ENCODE measurements around the gene RBBP8NL. TPM values are rescaled to one million over a fixed set of nuclear protein-coding genes. Genes with fewer than 3 reads are reported as not detected.

The RBBP8NL gene
- total RNA-seq, 2 experiments from 2014 or later = not detected

GRCh38 chr20:62469352-62469751, 42.0 kb upstream of the RBBP8NL start:
- intact Hi-C loops (cut with micrococcal nuclease) = no loop called here
- Mint-ChIP-seq H3K27ac (no peak overlapping the region), H3K27me3 (ENCODE audit: low read depth) (peaks cover 19% of the 10 kb centered on the region), H3K4me3 (no peak overlapping the region), H3K36me3 (ENCODE audit: low read depth) (no peaks in the 10 kb centered on the region), H3K4me1 (ENCODE audit: low read depth) (no peaks in the 10 kb centered on the region), H3K9me3 (no peaks in the 10 kb centered on the region)
- no peak for DNase-seq
- CTCF ChIA-PET = no interaction called here

- Mint-ChIP-seq H3K36me3 (ENCODE audit: low read depth) (no peaks in the 10 kb centered on the region), H3K9me3 (no peaks in the 10 kb centered on the region), H3K4me1 (ENCODE audit: low read depth) (no peaks in the 10 kb centered on the region), H3K27me3 (ENCODE audit: low read depth) (peaks cover 10% of the 10 kb centered on the region), H3K27ac (no peak overlapping the region), H3K4me3 (no peak overlapping the region)
- no peak for DNase-seq
- intact Hi-C loops (cut with micrococcal nuclease) = no loop called here
- CTCF ChIA-PET = no interaction called here
Measured at GRCh38 chr20:62466806-62467537, 39.6 kb upstream of the RBBP8NL start.

GRCh38 chr20:62466072-62466760, 38.9 kb upstream of the RBBP8NL start:
- intact Hi-C loops (cut with micrococcal nuclease) = no loop called here
- Mint-ChIP-seq H3K4me1 (ENCODE audit: low read depth) (no peaks in the 10 kb centered on the region), H3K27me3 (ENCODE audit: low read depth) (peaks cover 8% of the 10 kb centered on the region), H3K4me3 (no peak overlapping the region), H3K9me3 (no peaks in the 10 kb centered on the region), H3K27ac (no peak overlapping the region), H3K36me3 (ENCODE audit: low read depth) (no peaks in the 10 kb centered on the region)
- no peak for DNase-seq
- CTCF ChIA-PET = no interaction called here

GRCh38 chr20:62464990-62465389, 37.7 kb upstream of the RBBP8NL start:
- H3K4me3 Mint-ChIP-seq = no peak overlapping the region
- H3K27ac Mint-ChIP-seq = no peak overlapping the region
- no peaks in the 10 kb centered on the region for H3K36me3 Mint-ChIP-seq (ENCODE audit: low read depth)
- intact Hi-C loops (cut with micrococcal nuclease) = no loop called here
- H3K27me3 Mint-ChIP-seq (ENCODE audit: low read depth) = peaks cover 6% of the 10 kb centered on the region
- no peaks in the 10 kb centered on the region for H3K4me1 Mint-ChIP-seq (ENCODE audit: low read depth)
- no peak for DNase-seq
- H3K9me3 Mint-ChIP-seq = no peaks in the 10 kb centered on the region
- CTCF ChIA-PET = no interaction called here

- no peaks in the 10 kb centered on the region for H3K4me1 Mint-ChIP-seq (ENCODE audit: low read depth)
- H3K27me3 Mint-ChIP-seq (ENCODE audit: low read depth) = peaks cover under 1% of the 10 kb centered on the region
- no peak overlapping the region for H3K27ac Mint-ChIP-seq
- no peaks in the 10 kb centered on the region for H3K36me3 Mint-ChIP-seq (ENCODE audit: low read depth)
- CTCF ChIA-PET = no interaction called here
- no peaks in the 10 kb centered on the region for H3K9me3 Mint-ChIP-seq
- intact Hi-C loops (cut with micrococcal nuclease) = no loop called here
- no peak overlapping the region for H3K4me3 Mint-ChIP-seq
- DNase-seq = no peak
Measured at GRCh38 chr20:62464425-62464770, 37.1 kb upstream of the RBBP8NL start.

- intact Hi-C loops (cut with micrococcal nuclease) = no loop called here
Measured at GRCh38 chr20:62463651-62464424, 36.5 kb upstream of the RBBP8NL start.

GRCh38 chr20:62462976-62463592, 35.7 kb upstream of the RBBP8NL start:
- DNase-seq = no peak
- no peaks in the 10 kb centered on the region for H3K9me3 Mint-ChIP-seq
- no peak overlapping the region for H3K4me3 Mint-ChIP-seq
- intact Hi-C loops (cut with micrococcal nuclease) = no loop called here
- H3K36me3 Mint-ChIP-seq (ENCODE audit: low read depth) = no peaks in the 10 kb centered on the region
- no peaks in the 10 kb centered on the region for H3K27me3 Mint-ChIP-seq (ENCODE audit: low read depth)
- H3K4me1 Mint-ChIP-seq (ENCODE audit: low read depth) = no peaks in the 10 kb centered on the region
- CTCF ChIA-PET = no interaction called here
- no peak overlapping the region for H3K27ac Mint-ChIP-seq

More at GRCh38 chr20:62463651-62464424, 36.5 kb upstream of the RBBP8NL start:
- no peak for DNase-seq
- Mint-ChIP-seq H3K4me1 (ENCODE audit: low read depth) (no peaks in the 10 kb centered on the region), H3K4me3 (no peak overlapping the region), H3K36me3 (ENCODE audit: low read depth) (no peaks in the 10 kb centered on the region), H3K9me3 (no peaks in the 10 kb centered on the region), H3K27me3 (ENCODE audit: low read depth) (no peaks in the 10 kb centered on the region), H3K27ac (no peak overlapping the region)
- CTCF ChIA-PET = no interaction called here

- intact Hi-C loops (cut with micrococcal nuclease) = no loop called here
- Mint-ChIP-seq H3K9me3 (no peaks in the 10 kb centered on the region), H3K27me3 (ENCODE audit: low read depth) (no peaks in the 10 kb centered on the region), H3K36me3 (ENCODE audit: low read depth) (no peaks in the 10 kb centered on the region), H3K4me1 (ENCODE audit: low read depth) (no peaks in the 10 kb centered on the region), H3K4me3 (no peak overlapping the region), H3K27ac (no peak overlapping the region)
- CTCF ChIA-PET = no interaction called here
- no peak for DNase-seq
Measured at GRCh38 chr20:62461834-62462233, 34.5 kb upstream of the RBBP8NL start.

GRCh38 chr20:62461157-62461556, 33.8 kb upstream of the RBBP8NL start:
- Mint-ChIP-seq H3K36me3 (ENCODE audit: low read depth) (no peaks in the 10 kb centered on the region), H3K9me3 (no peaks in the 10 kb centered on the region), H3K4me1 (ENCODE audit: low read depth) (no peaks in the 10 kb centered on the region), H3K27ac (no peak overlapping the region), H3K27me3 (ENCODE audit: low read depth) (no peaks in the 10 kb centered on the region), H3K4me3 (no peak overlapping the region)
- CTCF ChIA-PET = no interaction called here
- intact Hi-C loops (cut with micrococcal nuclease) = no loop called here
- DNase-seq = no peak

GRCh38 chr20:62460678-62461077, 33.3 kb upstream of the RBBP8NL start:
- CTCF ChIA-PET = no interaction called here
- intact Hi-C loops (cut with micrococcal nuclease) = no loop called here
- Mint-ChIP-seq H3K27me3 (ENCODE audit: low read depth) (no peaks in the 10 kb centered on the region), H3K27ac (no peak overlapping the region), H3K4me1 (ENCODE audit: low read depth) (no peaks in the 10 kb centered on the region), H3K4me3 (no peak overlapping the region), H3K36me3 (ENCODE audit: low read depth) (no peaks in the 10 kb centered on the region), H3K9me3 (no peaks in the 10 kb centered on the region)
- no peak for DNase-seq

- Mint-ChIP-seq H3K4me3 (no peak overlapping the region), H3K36me3 (ENCODE audit: low read depth) (no peaks in the 10 kb centered on the region), H3K27ac (no peak overlapping the region), H3K9me3 (no peaks in the 10 kb centered on the region), H3K4me1 (ENCODE audit: low read depth) (no peaks in the 10 kb centered on the region), H3K27me3 (ENCODE audit: low read depth) (no peaks in the 10 kb centered on the region)
- CTCF ChIA-PET = no interaction called here
- no peak for DNase-seq
- intact Hi-C loops (cut with micrococcal nuclease) = no loop called here
Measured at GRCh38 chr20:62459488-62459887, 32.1 kb upstream of the RBBP8NL start.

- Mint-ChIP-seq H3K36me3 (ENCODE audit: low read depth) (no peaks in the 10 kb centered on the region), H3K4me1 (ENCODE audit: low read depth) (no peaks in the 10 kb centered on the region), H3K9me3 (no peaks in the 10 kb centered on the region), H3K4me3 (no peak overlapping the region), H3K27me3 (ENCODE audit: low read depth) (no peaks in the 10 kb centered on the region), H3K27ac (no peak overlapping the region)
- no peak for DNase-seq
- intact Hi-C loops (cut with micrococcal nuclease) = no loop called here
- CTCF ChIA-PET = no interaction called here
Measured at GRCh38 chr20:62458275-62459251, 31.2 kb upstream of the RBBP8NL start.

All from activated naive CD4-positive, alpha-beta T cell treated with anti-CD3 and anti-CD28 coated beads for 36 hours (primary cell).